Left colon (tissue), 2 donors: ENCODE measurements around the gene MTERF4. TPM values are rescaled to one million over a fixed set of nuclear protein-coding genes. Genes with fewer than 3 reads are reported as not detected.
"Not testable (repeated sequence)": the region's sequence is repeated elsewhere in the genome, so short reads cannot be mapped to it uniquely, and the experiment has no call there.

Experiments used
- ATAC-seq: fragments of 200-7000 bp; cut with Tn5 transposase; one replicate; pipeline ENCODE4 v1.9.1; 2020; ENCODE audit warnings: mild to moderate bottlenecking, moderate library complexity
- DNase-seq, 2 donors: peaks; one replicate each; pipeline ENCODE4 v3.0.0-alpha.2; 2020
- intact Hi-C, 2 donors: fragments of 100-400 bp; cut with DNase I in 1 of 2; cut with micrococcal nuclease in 1 of 2; formaldehyde crosslinking; loops; one replicate each; pipeline versions ENCODE4 v1.11.2 to v1.14.0; 2022; cut with DNase I, micrococcal nuclease
- total RNA-seq, 2 donors: library from RNA; stranded (reverse); fragmentation: NEBNext Ultra II Directional; extraction: Animal tissue kit (Norgen Biotek cat#: 25700); gene quantifications; one replicate each; pipeline ENCODE4 v1.2.1, GENCODE V29; 2021
- donor health status: DM: no; HTN: no; CAD: no.
- donor health status: DM: yes; HTN: yes; CAD: no.

Gene MTERF4
- total RNA-seq, 2 donors from 2014 or later: 27.7 to 28.7 TPM

- intact Hi-C loops: no loop called here
- no peak for ATAC-seq
- DNase-seq: no peak
Measured at GRCh38 chr2:241094924-241095420, 7.1 kb downstream of the MTERF4 start.

GRCh38 chr2:241094172-241094571, 7.9 kb downstream of the MTERF4 start:
- no peak for DNase-seq
- intact Hi-C loops: no loop called here

GRCh38 chr2:241093133-241093781, 8.8 kb downstream of the MTERF4 start:
- intact Hi-C loops, DNase-seq: not testable (repeated sequence)
- ATAC-seq: peak; percentile 67

More at GRCh38 chr2:241094172-241094571, 7.9 kb downstream of the MTERF4 start:
- no peak for ATAC-seq

GRCh38 chr2:241092677-241093076, 9.4 kb downstream of the MTERF4 start:
- ATAC-seq (no peak), DNase-seq (no peak)
- intact Hi-C loops: no loop called here

- intact Hi-C loops: no loop called here
- ATAC-seq (no peak), DNase-seq (no peak)
Measured at GRCh38 chr2:241091734-241092445, 10.2 kb downstream of the MTERF4 start.

- DNase-seq (no peak), ATAC-seq (no peak)
- intact Hi-C loops: no loop called here
Measured at GRCh38 chr2:241091201-241091600, 10.9 kb downstream of the MTERF4 start.

GRCh38 chr2:241088791-241089732, 13.0 kb downstream of the MTERF4 start:
- no peak for ATAC-seq
- no peak for DNase-seq
- intact Hi-C loops: no loop called here

- no peak for DNase-seq
Measured at GRCh38 chr2:241088376-241088775, 13.7 kb downstream of the MTERF4 start.

GRCh38 chr2:241087420-241088268, 14.4 kb downstream of the MTERF4 start:
- DNase-seq (no peak), ATAC-seq (no peak)
- intact Hi-C loops: no loop called here

More at GRCh38 chr2:241088376-241088775, 13.7 kb downstream of the MTERF4 start:
- ATAC-seq: no peak
- intact Hi-C loops: no loop called here

- no peak for DNase-seq
- ATAC-seq: no peak
- intact Hi-C loops: no loop called here
Measured at GRCh38 chr2:241084856-241085444, 17.1 kb downstream of the MTERF4 start.

GRCh38 chr2:241083091-241083415, 19.0 kb downstream of the MTERF4 start:
- intact Hi-C loops: no loop called here
- peak; percentile 7 for ATAC-seq

GRCh38 chr2:241082341-241083090, 19.6 kb downstream of the MTERF4 start:
- DNase-seq: no peak
- no peak for ATAC-seq
- intact Hi-C loops: no loop called here

More at GRCh38 chr2:241083091-241083415, 19.0 kb downstream of the MTERF4 start:
- DNase-seq: no peak

- ATAC-seq: no peak
- DNase-seq: no peak
- intact Hi-C loops: no loop called here
Measured at GRCh38 chr2:241081643-241082340, 20.3 kb downstream of the MTERF4 start.

- intact Hi-C loops: no loop called here
- no peak for DNase-seq
- ATAC-seq: no peak
Measured at GRCh38 chr2:241081190-241081642, 20.9 kb downstream of the MTERF4 start.

- ATAC-seq (no peak), DNase-seq (no peak)
- intact Hi-C loops: no loop called here
Measured at GRCh38 chr2:241080405-241081189, 21.5 kb downstream of the MTERF4 start.
